K562 (cell line): ENCODE results near the gene RNASE13. TPM values are rescaled to one million over a fixed set of nuclear protein-coding genes. Genes with fewer than 3 reads are reported as not detected.

ENCODE experiments used
- ATAC-seq: fragments of 200-7000 bp; cut with Tn5 transposase; 3 replicates; pipeline ENCODE4 v1.9.1; 2020; ENCODE audit warnings: moderate library complexity
- BruUV-seq: library from RNA; stranded (reverse); fragments of 400-500 nt; replicated peaks from 2 replicates; lab custom pipeline; 2021; lab: Mats Ljungman, UMichigan
- CTCF ChIA-PET: fragments of 300-600 bp; formaldehyde crosslinking; extraction: SDS; loops from one replicate; lab custom pipeline; 2021; ENCODE audit warnings: low intra/inter-chr PET ratio; lab: Yijun Ruan, JAX
- POLR2A ChIA-PET: fragments of 300-600, 350-650 bp; sonication (Branson Sonifier 250); formaldehyde crosslinking; extraction: SDS; loops from one replicate; lab custom pipeline; 2021; ENCODE audit warnings: antibody characterized with exemption, inconsistent platforms; lab: Yijun Ruan, JAX
- DNase-seq, 4 experiments: peaks; one replicate each; pipeline versions ENCODE4 v3.0.0 to v3.0.0-alpha.2; 2011 to 2018; ENCODE audit warnings: low spot score in 3 of 4, mixed read lengths in 3 of 4; ENCODE audit errors: extremely low read depth in 1 of 4
- FAIRE-seq: peaks from 2 replicates; lab custom pipeline; 2011; peaks lifted over from hg19 to GRCh38; lab: Jason Lieb, UNC
- H2AFZ ChIP-seq: 2 replicates; pipeline ENCODE4 v1.6.0; 2011; ENCODE audit warnings: low read depth, low read length, control low read depth, inconsistent platforms
- H3K27ac ChIP-seq: fragments of 200-600 bp; 3 replicates; pipeline ENCODE4 v1.8.0; 2011; ENCODE audit warnings: low read depth, mild to moderate bottlenecking, control low read depth, inconsistent platforms, low read length, moderate library complexity, mixed read lengths; ENCODE audit errors: extremely low read depth
- H3K27me3 ChIP-seq, 2 experiments: fragments of 300-600 bp in 1 of 2; 2 replicates in 1 of 2; 3 replicates in 1 of 2; pipeline versions ENCODE4 v1.6.0 to v1.8.0; 2011; ENCODE audit warnings: inconsistent platforms in 2 of 2, low read length in 2 of 2, mild to moderate bottlenecking in 1 of 2, mixed read lengths in 1 of 2, moderate library complexity in 1 of 2; ENCODE audit not compliant: control insufficient read depth in 2 of 2, insufficient read depth in 2 of 2
- H3K36me3 ChIP-seq: fragments of 300-600 bp; 3 replicates; pipeline ENCODE4 v1.8.0; 2011; ENCODE audit warnings: mild to moderate bottlenecking, low read length, inconsistent platforms; ENCODE audit not compliant: control insufficient read depth, insufficient read depth
- H3K4me1 ChIP-seq, 2 experiments: fragments of 200-600 bp in 1 of 2; replicated peaks in 1 of 2; 2 replicates in 1 of 2; 3 replicates in 1 of 2; pipeline versions ENCODE4 v1.5.1 to v1.8.0; 2011; ENCODE audit warnings: inconsistent platforms in 2 of 2, low read length in 2 of 2, mild to moderate bottlenecking in 1 of 2, mixed read lengths in 1 of 2, moderate library complexity in 1 of 2; ENCODE audit not compliant: control insufficient read depth in 2 of 2, insufficient read depth in 2 of 2
- H3K4me2 ChIP-seq: 2 replicates; pipeline ENCODE4 v1.6.1; 2011; ENCODE audit warnings: low read length, control low read depth, inconsistent platforms, mixed read lengths; ENCODE audit not compliant: insufficient read depth
- H3K4me3 ChIP-seq: fragments of 200-600 bp; sonication (generic), shearing (Covaris generic); 2 replicates; pipeline ENCODE4 v1.5.1; 2016; ENCODE audit warnings: control low read depth, inconsistent platforms
- H3K79me2 ChIP-seq: fragments of 200-600 bp; 3 replicates; pipeline ENCODE4 v1.8.0; 2011; ENCODE audit warnings: low read length, inconsistent platforms; ENCODE audit not compliant: control insufficient read depth, insufficient read depth
- H3K9ac ChIP-seq, 2 experiments: 2 replicates each; pipeline versions ENCODE4 v1.6.0 to v1.6.1; 2011; ENCODE audit warnings: low read depth in 2 of 2, low read length in 2 of 2, control low read depth in 1 of 2, inconsistent platforms in 1 of 2, mild to moderate bottlenecking in 1 of 2, mixed read lengths in 1 of 2; ENCODE audit not compliant: insufficient read depth in 1 of 2
- H3K9me1 ChIP-seq: one replicate; pipeline ENCODE4 v1.6.0; 2011; ENCODE audit warnings: inconsistent platforms, mild to moderate bottlenecking, low read length, moderate library complexity; ENCODE audit not compliant: control insufficient read depth, insufficient read depth
- H3K9me3 ChIP-seq: replicated peaks from 2 replicates; pipeline ENCODE4 v1.5.1; 2011; ENCODE audit warnings: low read depth, low read length, inconsistent platforms; ENCODE audit not compliant: control insufficient read depth, insufficient read depth
- H4K20me1 ChIP-seq: replicated peaks from 2 replicates; pipeline ENCODE4 v1.6.1; 2011; ENCODE audit warnings: low read length, inconsistent platforms, mixed read lengths; ENCODE audit not compliant: control insufficient read depth, insufficient read depth
- E2F3 ChIP-seq: fragments of 250-450 bp; sonication (Bioruptor Pico); IDR thresholded peaks from 2 replicates; pipeline ENCODE4 v1.4.0; 2020; ENCODE audit warnings: mild to moderate bottlenecking
- ERF ChIP-seq: fragments of 450-650 bp; formaldehyde crosslinking; IDR thresholded peaks from 2 replicates; pipeline ENCODE4 v1.4.0; 2020; ENCODE audit warnings: mild to moderate bottlenecking, mixed read lengths
- FOS ChIP-seq: IDR thresholded peaks from 3 replicates; pipeline ENCODE4 v1.6.1; 2011; ENCODE audit not compliant: insufficient read length; ENCODE audit errors: extremely low read depth
- GABPB1 ChIP-seq: sonication (generic); formaldehyde crosslinking; IDR thresholded peaks from 2 replicates; pipeline ENCODE4 v1.8.0; 2022; ENCODE audit warnings: mild to moderate bottlenecking, missing genetic modification reagents
- TAF9B ChIP-seq: fragments of 450-650 bp; IDR thresholded peaks from 2 replicates; pipeline ENCODE4 v1.6.1; 2018; ENCODE audit warnings: mild to moderate bottlenecking; ENCODE audit not compliant: partially characterized antibody
- TFAP4 ChIP-seq: sonication (generic); formaldehyde crosslinking; IDR thresholded peaks from 2 replicates; pipeline ENCODE4 v1.8.0; 2022; ENCODE audit warnings: missing genetic modification reagents, mild to moderate bottlenecking, moderate library complexity, borderline replicate concordance
- ZNF175 ChIP-seq: fragments of 200-800 bp; sonication (Bioruptor generic); IDR thresholded peaks from 2 replicates; pipeline ENCODE4 v1.6.1; 2016; ENCODE audit warnings: low read depth, mild to moderate bottlenecking, missing genetic modification characterization, missing compliant biosample characterization
- ZNF384 ChIP-seq: IDR thresholded peaks from 2 replicates; pipeline ENCODE4 v1.6.1; 2012; ENCODE audit warnings: low read depth, low read length, improper control_type of control experiment
- WGBS: fragments of 100-300 bp; shearing (Covaris generic); methylation state at CpG from one replicate; pipeline ENCODE4 v1.1.6; 2016; ENCODE audit warnings: low coverage, mixed read lengths; ENCODE audit not compliant: insufficient coverage; ENCODE audit errors: missing lambda C conversion rate; 5-methylcytosine and 5-hydroxymethylcytosine counted together
- in situ Hi-C: fragments of 300-500 bp; cut with MboI; formaldehyde crosslinking; loops from 4 replicates; pipeline ENCODE4 v1.15.0; 2018; ENCODE audit warnings: inconsistent platforms, mixed read lengths
- intact Hi-C: fragments of 100-400 bp; cut with micrococcal nuclease; formaldehyde crosslinking; loops from 2 replicates; pipeline ENCODE4 v1.14.2; 2022
- polyA plus RNA-seq, 8 experiments: library from polyadenylated mRNA; depleted of rRNA in 4 of 8; stranded (reverse) in 5 of 8; unstranded in 3 of 8; fragments of >200 nt; fragmentation: Nextera tagmentation in 2 of 8; fragmentation: Illumina TruSeq in 1 of 8; extraction: Ambion mirVana in 2 of 8; extraction: Trizol in 1 of 8; gene quantifications; 2 replicates each; pipeline versions ENCODE4 v1.2.1 to v1.2.3, GENCODE V29; 2011 to 2014; ENCODE audit warnings: inconsistent platforms in 1 of 8, missing spikeins in 1 of 8
- total RNA-seq, 7 experiments: library from RNA; depleted of rRNA in 6 of 7; stranded (reverse); fragments of >200 nt in 6 of 7; fragmentation: Illumina TruSeq in 2 of 7; extraction: Trizol in 2 of 7; gene quantifications; 2 replicates each; pipeline versions ENCODE4 v1.2.1 to v1.2.3, GENCODE V29; 2011 to 2021; ENCODE audit warnings: low replicate concordance in 1 of 7

Gene RNASE13
- total and polyA plus RNA-seq, 9 of the 15 experiments (the other 6 are each of a cell fraction or from before 2014, with no cell fraction given) = not detected

- no peak overlapping the region for H3K27ac ChIP-seq
- no TSS peak for BruUV-seq
Observed at GRCh38 chr14:21018286-21018685, 16.3 kb downstream of the RNASE13 start.

GRCh38 chr14:21017528-21018245, 16.9 kb downstream of the RNASE13 start:
- DNase-seq (no peak), FAIRE-seq (no peak)
- H4K20me1 ChIP-seq = no peaks in the 10 kb centered on the region
- H3K36me3 ChIP-seq = peaks cover 37% of the 10 kb centered on the region; the same call in 1 of the 3 replicates
- intact Hi-C loops (no loop called here), in situ Hi-C loops (no loop called here)
- no peaks in the 10 kb centered on the region for H3K27me3 ChIP-seq
- no peak overlapping the region for H3K9ac ChIP-seq
- H3K79me2 ChIP-seq = 0 out of 3 replicates have a peak, but pooled peaks cover under 1% of the 10 kb centered on the region
- no TSS peak for BruUV-seq
- no peak overlapping the region for H3K27ac ChIP-seq
- peaks cover 5 to 12% of the 10 kb centered on the region in 2 experiments; a peak in 3 of 5 replicates for H3K4me1 ChIP-seq
- no peak overlapping the region for H3K4me2 ChIP-seq
- ChIA-PET CTCF (no interaction called here), POLR2A (interaction anchor here (0.8 to 1.2 kb wide), 3 partner anchors 18 to 22 kb away, joined by 3 to 4 read pairs (median 4); no protein-coding TSS in a partner anchor)
- no peak overlapping the region for H3K4me3 ChIP-seq
- no peaks in the 10 kb centered on the region for H3K9me3 ChIP-seq
- no peak overlapping the region for H2AFZ ChIP-seq
- TF ChIP-seq FOS (no peak), TFAP4 (CRISPR knock-in tag) (no peak)
- TF ChIP-seq, all 486 proteins: peak for 0
- WGBS = 79% methylated on average over 18 of the region's 28 CpGs
- H3K9me1 ChIP-seq = no peaks in the 10 kb centered on the region
- ATAC-seq = no peak

More at GRCh38 chr14:21018286-21018685, 16.3 kb downstream of the RNASE13 start:
- in situ Hi-C loops (no loop called here), intact Hi-C loops (no loop called here)
- Histone ChIP-seq H4K20me1 (no peaks in the 10 kb centered on the region), H3K4me1 (peaks cover 5 to 17% of the 10 kb centered on the region in 2 experiments; a peak in 3 of 5 replicates), H3K27me3 (no peaks in the 10 kb centered on the region), H3K9ac (no peak overlapping the region), H3K4me2 (no peak overlapping the region), H3K36me3 (peaks cover 37% of the 10 kb centered on the region; the same call in 1 of the 3 replicates), H3K9me3 (no peaks in the 10 kb centered on the region), H3K9me1 (no peaks in the 10 kb centered on the region), H3K79me2 (peaks cover 5% of the 10 kb centered on the region; the same call in 1 of the 3 replicates), H2AFZ (no peak overlapping the region), H3K4me3 (no peak overlapping the region)
- POLR2A ChIA-PET = interaction anchor here (0.8 to 1.2 kb wide), 4 partner anchors 18 to 23 kb away, joined by 3 to 4 read pairs (median 4); no protein-coding TSS in a partner anchor
- FAIRE-seq (no peak), ATAC-seq (no peak), DNase-seq (no peak)
- no peak for TF ChIP-seq ERF (CRISPR knock-in tag)
- TF ChIP-seq TAF9B = no peak
- no peak for TF ChIP-seq E2F3 (CRISPR knock-in tag)
- TF ChIP-seq ZNF175 = no peak
- TF ChIP-seq ZNF384 = no peak
- TF ChIP-seq GABPB1 (CRISPR knock-in tag) = no peak
- 74% methylated on average over 7 of the region's 7 CpGs for WGBS
- CTCF ChIA-PET = interaction anchor here (1.1 kb wide), 1 partner anchor 22 kb away, joined by 3 read pairs; no protein-coding TSS in a partner anchor
